Activated CD8-positive, alpha-beta memory T cell treated with anti-CD3 and anti-CD28 coated beads for 4 hours (primary cell): Measurements from ENCODE around the gene ITSN1.
"Not testable (repeated sequence)": the region's sequence is repeated elsewhere in the genome, so short reads cannot be mapped to it uniquely, and the experiment has no call there.

Experiments
- DNase-seq, 2 donors: peaks; one replicate each; pipeline ENCODE4 v3.0.0-alpha.2; 2020; ENCODE audit warnings: low read depth in 2 of 2

Gene ITSN1

GRCh38 chr21:33651965-33652680 lies 9.8 kb downstream of the ITSN1 start:
- DNase-seq: no peak

- DNase-seq: no peak
Observed at GRCh38 chr21:33654412-33654811, 12.1 kb downstream of the ITSN1 start.

- no peak for DNase-seq
Observed at GRCh38 chr21:33655588-33656221, 13.4 kb downstream of the ITSN1 start.

DNA sequence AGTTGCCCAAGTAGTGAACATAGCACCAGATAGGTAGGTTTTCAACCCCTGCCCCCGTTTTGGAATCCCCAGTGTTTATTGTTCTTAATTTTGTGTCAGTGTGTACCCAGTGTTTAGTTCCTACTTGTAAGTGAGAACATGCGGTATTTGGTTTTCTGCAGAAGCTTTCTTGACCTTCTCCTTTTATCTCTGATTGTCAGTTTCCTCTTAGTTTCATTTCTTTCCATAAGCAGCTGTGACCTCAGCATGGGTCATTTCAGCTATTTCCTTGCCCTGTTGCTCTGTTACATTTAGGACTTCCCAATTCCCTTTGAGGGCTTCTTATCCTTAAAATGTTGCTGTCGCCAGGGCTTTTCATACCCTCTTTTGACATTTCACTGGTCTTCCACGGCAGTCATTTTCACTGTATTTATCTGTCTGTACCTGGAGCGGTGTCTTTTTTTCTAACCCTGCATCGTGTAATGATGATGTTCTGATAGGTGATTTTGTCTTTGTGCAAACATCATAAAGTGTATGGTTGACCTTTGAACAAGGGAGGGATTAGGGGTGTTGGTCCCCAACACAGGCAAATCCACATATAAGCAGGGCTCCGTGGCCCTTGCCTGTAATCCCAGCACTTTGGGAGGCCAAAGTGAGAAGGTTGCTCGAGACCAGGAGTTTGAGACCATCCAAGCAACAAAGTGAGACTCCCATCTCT lies 15.0 kb downstream of the ITSN1 start:
- no peak for DNase-seq

- DNase-seq: no peak
Observed at GRCh38 chr21:33658919-33659567, 16.7 kb downstream of the ITSN1 start.

DNA sequence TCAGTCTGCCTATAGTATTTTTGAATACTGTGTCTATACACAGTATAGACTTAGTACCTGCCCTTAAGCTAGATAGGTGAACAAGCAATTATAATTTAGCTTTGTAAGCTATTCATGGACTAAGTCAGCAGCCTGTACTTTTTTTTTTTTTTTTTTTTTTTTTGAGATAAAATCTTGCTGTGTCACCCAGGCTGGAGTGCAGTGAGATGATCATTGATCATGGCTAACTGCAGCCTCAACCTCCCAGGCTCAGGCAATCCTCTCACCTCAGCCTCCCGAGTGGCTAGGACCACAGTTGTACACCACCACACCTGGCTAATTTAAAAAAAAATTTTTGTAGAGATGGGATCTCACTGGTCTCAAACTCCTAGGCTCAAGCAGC lies 17.3 kb downstream of the ITSN1 start:
- no peak for DNase-seq

GRCh38 chr21:33660406-33660805 lies 18.1 kb downstream of the ITSN1 start:
- DNase-seq: no peak

DNA sequence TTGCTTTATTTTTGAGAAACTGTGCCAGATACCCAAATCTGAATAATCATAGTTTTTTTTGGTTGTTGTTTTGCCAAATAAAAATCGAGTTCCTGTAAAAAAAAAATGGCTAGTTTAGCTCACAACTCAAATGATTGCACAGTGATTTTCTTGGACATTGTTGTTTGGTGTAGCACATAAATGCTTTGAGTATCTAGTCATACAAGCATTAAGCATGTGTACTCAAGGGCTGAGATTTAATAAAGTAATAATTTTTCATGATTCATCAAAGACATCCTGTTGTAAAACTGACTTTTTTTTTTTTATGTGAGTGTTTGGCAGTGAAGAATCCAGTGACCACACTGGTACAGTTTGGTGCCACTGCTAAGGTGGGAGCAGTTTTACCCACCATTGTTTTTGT lies 18.8 kb downstream of the ITSN1 start:
- no peak for DNase-seq

GRCh38 chr21:33662046-33662445 lies 19.7 kb downstream of the ITSN1 start:
- no peak for DNase-seq

- no peak for DNase-seq
Observed at GRCh38 chr21:33663241-33663640, 20.9 kb downstream of the ITSN1 start.

- no peak for DNase-seq
Observed at GRCh38 chr21:33664135-33664534, 21.8 kb downstream of the ITSN1 start.

- no peak for DNase-seq
Observed at GRCh38 chr21:33666153-33666552, 23.9 kb downstream of the ITSN1 start.

- DNase-seq: no peak
Observed at GRCh38 chr21:33667636-33668035, 25.3 kb downstream of the ITSN1 start.

- no peak for DNase-seq
Observed at GRCh38 chr21:33668180-33668579, 25.9 kb downstream of the ITSN1 start.

DNA sequence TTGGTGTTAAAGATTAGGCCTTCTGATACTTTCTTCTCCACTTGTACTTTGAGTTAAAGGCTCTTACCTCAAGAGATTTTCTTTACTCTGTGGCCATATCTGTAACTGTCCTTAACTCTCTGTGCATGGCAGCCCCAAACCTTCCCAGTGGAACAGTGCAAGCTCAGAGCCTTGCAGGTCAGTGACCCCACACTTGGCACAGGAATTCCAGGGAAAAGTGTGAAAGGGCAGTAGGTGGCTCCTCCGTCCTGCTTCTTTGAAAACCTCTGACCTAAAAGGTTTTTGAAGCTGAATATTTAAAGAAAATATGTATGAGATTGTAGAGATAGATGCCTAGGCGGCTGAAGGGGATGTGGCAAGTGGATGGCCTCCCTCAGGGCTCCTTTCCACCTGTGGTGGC lies 26.3 kb downstream of the ITSN1 start:
- DNase-seq: no peak

GRCh38 chr21:33670076-33670978 lies 28.0 kb downstream of the ITSN1 start:
- DNase-seq: no peak

DNA sequence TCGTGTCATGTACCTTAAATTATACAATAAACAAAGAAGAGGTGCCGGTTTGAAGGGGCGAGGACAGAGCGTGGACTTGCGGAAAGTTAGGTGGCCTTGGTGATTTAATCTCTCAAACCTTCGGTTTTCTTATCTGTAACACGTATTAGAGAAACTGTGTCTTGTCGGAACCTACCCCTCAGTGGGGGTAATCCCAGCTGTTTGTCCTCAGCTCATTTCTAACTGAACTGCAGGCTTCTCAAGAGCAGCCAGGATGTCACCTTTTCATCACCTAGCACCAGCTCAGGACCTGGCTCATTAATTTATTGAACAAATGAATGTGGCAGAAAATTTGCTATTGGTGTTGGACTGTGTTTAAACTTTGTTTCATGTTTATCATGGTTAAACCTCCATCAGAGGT lies 31.2 kb downstream of the ITSN1 start:
- DNase-seq: no peak

DNA sequence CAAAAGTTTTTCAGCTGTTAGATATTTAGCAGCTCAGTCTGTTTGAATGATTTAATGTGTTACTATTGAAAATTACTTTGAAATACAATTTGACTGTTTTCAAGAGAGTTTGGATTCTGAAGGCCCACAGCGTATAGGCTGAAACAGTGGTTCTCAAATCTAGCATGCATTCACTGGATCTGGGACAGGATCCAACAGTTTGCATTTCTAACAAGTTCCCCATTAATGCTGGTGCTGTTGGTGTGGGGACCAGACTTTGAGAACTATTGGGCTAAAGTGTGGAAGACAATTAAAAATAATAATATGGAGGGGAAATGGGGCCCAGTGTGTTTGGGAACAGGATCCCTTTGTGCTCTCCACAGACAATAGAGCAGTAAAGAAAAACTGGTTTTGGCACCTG lies 31.9 kb downstream of the ITSN1 start:
- DNase-seq: no peak

GRCh38 chr21:33676666-33677065 lies 34.4 kb downstream of the ITSN1 start:
- not testable (repeated sequence) for DNase-seq

DNA sequence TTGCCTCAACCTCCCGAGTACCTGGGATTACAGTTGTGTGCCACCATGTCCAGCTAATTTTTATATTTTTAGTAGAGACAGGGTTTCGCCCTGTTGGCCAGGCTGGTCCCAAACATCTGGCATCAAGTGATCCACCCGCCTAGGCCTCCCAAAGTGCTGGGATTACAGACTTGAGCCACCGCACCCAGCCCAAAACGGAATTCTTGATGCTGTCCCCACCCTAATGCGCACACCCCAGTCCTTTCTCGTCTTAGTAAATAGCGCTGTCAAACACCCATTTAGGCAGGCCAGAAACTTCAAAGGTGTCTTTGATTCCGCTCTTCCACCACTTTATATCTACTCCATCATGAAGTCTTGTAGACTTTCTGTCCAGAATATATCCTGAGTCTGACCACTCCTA lies 35.1 kb downstream of the ITSN1 start:
- no peak for DNase-seq

DNA sequence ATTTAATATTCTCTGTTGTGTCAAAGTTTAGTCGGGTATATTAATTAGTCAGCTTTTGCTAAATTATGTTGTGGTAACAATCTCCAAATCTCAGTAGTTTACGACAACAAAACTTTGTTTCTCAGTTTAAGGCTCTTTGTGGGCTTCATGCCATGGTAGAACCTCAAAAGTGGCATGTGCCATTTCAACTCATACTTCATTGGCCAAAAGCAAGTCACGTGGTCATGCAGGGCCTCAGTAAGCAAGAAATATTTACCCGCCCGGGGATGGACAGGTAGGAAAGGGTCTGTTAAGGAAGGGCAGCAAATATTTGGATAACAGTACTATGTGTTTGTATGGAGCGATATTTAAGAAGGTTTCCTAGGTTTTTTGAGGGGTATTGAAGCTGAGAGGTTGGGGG lies 38.6 kb downstream of the ITSN1 start:
- no peak for DNase-seq
